Activated naive CD4-positive, alpha-beta T cell (primary cell): ENCODE measurements around the gene PTCHD4.

Experiments
- DNase-seq, 4 experiments: peaks; one replicate each; lab custom pipeline; 2025; lab: John Stamatoyannopoulos, UW

PTCHD4 gene

DNA sequence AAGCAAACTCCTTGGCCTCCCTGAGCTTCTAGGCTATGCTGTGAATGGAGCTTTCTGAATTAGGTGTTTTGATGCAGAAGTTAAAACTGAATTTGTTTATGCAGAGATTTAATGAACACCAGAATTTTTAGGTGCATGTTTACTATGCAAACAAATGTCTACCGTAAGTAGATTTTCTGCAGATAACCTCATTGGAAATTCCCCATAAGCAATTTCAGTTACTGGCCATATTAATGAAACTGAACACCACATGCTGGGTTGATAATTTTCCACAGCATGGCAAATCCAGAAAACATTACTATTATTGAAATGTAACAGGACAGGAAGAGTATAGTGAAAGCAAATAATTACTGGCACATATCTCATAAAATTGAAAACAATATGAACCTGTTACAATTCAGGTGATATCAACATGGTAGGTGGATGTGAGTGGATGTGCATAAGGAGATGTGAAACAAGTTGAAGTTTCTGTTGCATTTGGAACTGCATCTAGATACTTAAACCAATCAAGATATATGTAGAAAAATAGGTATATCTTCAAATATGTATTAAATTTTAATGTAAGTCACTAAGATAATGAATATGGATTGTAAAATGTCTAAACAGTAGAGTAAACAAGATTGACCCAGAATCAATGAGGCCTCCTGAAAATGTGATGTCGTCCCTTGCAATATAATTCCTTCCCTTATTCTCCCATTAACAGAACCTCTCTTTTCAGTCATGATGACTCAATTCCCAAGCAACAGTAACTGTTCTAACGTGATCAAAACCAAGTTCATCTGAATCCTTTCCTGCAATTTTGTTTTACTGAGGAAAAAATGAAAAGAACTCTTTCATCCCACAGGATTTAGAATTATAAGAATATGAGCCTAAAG lies 11.0 kb downstream of the PTCHD4 start:
- DNase-seq, result no peak

DNA sequence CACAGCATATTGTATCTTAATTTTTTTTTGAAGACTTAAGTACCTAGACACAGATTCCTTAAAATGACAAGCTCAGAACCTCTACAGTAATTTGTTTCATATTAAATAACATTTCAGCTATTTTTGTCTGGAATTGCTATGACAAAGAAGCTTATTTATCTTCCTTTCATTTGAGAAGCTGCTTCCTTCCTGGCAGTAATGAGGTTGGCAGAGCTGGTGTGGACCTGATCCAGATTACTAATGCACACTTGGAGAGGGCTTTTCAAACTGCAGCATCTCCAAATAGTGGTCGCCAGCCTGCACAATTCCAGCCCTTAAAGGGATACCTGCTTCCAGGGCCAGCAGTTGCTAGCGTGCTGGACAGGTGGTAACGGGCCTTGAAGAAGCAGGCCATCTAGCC lies 12.1 kb downstream of the PTCHD4 start:
- no peak for DNase-seq

GRCh38 chr6:48092550-48093217 lies 18.3 kb downstream of the PTCHD4 start:
- DNase-seq, result no peak

DNA sequence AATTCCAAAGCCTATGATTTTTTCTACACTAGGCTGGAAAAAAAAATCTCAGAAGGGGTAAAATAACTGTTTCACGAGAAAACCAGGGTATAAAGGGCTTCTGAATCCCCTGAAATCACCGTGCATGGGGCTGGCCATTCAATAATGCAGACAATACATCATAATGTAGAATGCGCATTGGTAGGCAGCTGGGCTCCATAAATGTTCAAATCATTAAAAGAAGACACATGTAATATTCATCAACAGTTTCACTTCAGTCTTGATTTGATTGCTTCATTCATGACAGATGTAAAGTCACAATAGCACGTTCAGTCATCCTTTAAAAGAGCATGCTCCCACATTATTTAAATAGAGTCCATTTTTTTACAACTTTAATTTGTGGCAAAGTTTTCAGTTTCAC lies 20.5 kb downstream of the PTCHD4 start:
- DNase-seq, result no peak

DNA sequence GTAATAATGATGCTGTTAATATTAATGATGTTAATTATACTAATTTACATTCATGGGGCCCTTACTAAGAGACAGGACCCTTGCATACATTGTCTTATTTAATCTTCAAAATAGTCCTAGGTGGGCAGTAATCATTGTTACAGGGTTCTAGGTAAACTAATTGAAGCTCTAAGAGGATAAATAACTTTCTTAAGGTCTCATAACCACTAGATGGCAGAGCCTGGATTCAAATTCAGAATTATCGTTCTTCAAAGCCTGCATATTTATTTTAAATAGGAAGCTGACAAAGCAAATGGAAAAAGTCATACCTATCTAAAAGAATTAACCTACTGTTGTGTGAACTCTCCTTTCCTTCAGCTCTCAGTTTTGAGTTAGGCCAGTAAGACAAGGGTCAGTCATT lies 23.5 kb downstream of the PTCHD4 start:
- no peak for DNase-seq

GRCh38 chr6:48086187-48086586 lies 24.8 kb downstream of the PTCHD4 start:
- DNase-seq, result no peak

GRCh38 chr6:48085131-48085741 lies 25.8 kb downstream of the PTCHD4 start:
- no peak for DNase-seq

- DNase-seq, result no peak
These were observed 26.8 kb downstream of the PTCHD4 start for GRCh38 chr6:48084201-48084600.

GRCh38 chr6:48080227-48081009 lies 30.6 kb downstream of the PTCHD4 start:
- DNase-seq, result no peak

- DNase-seq, result no peak
These were observed 32.9 kb downstream of the PTCHD4 start for GRCh38 chr6:48078120-48078519.

DNA sequence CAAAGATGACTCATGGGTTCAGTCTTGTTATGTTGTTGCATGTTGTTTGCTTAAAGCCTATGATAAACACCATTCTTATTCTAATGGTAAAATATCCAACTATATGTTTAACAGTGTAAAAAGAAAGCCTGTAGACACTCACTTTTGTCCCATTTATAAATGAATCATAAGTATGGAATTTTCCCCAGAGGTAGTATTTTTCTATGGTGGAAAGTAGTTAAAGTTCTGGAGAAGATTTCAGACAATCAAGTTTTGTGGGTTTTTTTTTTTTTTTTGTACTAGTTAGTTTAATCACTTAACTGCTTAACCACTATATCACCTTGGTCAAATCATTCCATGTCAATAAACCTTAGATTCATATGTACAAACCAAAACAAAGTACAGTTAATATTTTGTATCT lies 35.8 kb downstream of the PTCHD4 start:
- DNase-seq, result no peak

DNA sequence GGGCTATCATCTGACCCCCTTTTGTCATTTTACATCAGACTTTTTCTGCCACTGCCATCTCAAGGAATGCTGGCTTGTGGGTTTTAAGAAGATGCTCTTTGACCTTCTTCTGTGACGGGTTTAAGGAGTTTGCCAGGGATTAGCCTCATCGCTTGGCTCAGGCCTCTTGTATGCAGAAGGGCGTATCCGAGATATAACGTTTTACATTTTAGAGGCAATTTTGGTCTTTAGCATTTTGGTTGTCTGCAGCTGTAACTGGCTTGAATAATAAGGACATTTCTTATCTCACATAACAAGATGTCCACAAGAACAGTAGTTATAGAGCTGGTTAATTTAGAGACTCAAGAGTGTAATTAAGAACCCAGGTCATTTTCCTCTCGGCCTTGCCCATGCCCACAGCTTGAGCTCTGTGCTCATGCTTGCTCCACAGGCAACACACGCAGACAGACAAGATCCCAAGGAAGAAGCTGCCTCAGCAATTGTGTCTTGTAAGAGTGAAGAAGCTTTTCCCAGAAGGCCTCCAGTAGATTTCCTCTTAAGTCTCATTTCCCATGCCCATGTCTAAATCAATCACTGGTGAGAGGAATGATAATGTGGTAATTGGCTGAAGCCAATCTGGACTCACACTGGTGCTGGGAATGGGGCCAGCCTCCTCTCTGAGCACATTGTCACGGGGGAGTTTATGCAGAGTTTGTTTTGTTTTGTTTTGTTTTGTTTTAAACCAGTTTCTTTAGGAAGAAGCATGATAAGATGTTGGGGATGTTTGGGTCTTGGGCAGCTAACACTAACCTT lies 36.8 kb downstream of the PTCHD4 start:
- DNase-seq, result no peak

DNA sequence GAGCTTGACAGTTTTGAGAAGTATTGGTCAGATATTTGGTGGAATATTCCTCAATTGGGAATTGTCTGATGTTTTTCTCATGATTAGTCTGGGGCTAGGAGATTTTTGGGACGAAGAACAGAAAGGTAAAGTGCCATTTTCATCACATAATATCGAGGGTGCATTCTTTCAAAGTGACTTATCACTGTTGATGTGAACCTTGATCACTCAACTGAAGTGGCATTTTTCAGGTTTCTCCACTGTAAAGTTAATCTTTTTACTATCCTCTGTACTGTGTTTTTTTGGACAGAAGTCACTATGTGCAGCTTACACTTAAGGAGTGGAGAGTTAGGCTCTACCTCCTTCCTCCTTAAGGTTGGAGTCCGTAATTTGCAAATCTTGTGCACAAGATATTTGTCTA lies 39.2 kb downstream of the PTCHD4 start:
- DNase-seq, result no peak

GRCh38 chr6:48069280-48069679 lies 41.7 kb downstream of the PTCHD4 start:
- DNase-seq, result no peak

DNA sequence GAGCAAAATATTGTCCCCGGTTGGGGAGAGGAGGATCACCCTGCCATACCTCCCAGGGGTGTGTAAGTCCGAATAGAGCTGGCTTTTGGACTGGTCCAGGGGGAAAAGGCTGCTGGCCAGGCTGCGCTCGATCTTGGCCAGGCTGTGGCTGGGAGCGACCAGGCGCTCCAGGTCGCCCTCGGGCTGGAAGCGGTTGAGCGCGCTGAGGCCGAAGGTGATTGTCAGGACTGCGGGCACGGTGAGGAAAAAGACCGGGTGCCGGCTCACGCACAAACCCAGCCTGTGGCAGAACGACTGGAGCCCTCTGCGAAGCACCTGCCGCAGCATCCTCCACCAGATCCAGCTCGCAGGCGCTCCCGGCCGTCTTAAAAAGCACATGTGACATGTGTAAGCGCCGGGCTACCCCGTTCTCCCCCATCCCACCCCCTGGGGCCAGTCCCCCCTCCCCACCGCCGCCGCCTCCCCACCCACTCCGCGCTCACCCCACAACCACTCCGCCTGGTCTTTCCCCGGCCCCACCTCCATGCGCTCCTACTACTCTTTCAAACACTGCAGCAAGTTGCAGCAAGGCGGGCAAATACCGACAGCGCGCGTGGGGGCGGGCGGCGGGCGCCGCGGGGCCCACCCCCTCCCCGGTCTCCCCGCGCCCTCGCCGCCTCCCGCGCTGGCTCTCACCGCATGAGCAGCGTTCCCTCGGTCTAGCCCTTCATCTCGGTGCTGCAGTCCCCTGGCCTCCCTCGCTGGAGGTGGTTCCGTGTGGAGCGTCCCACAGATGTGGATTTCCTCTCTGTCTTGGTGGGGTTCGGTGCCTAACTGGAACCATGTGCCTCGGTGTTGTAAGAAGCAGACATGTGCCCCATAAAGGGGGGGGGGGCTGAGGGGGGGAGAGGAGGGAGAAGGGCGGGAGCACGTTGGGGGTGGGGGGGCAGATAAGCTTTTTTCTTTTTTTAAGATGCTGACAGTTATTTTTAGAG lies 42.4 kb downstream of the PTCHD4 start:
- DNase-seq, result no peak

GRCh38 chr6:48067886-48068277 lies 43.1 kb downstream of the PTCHD4 start:
- no peak for DNase-seq

DNA sequence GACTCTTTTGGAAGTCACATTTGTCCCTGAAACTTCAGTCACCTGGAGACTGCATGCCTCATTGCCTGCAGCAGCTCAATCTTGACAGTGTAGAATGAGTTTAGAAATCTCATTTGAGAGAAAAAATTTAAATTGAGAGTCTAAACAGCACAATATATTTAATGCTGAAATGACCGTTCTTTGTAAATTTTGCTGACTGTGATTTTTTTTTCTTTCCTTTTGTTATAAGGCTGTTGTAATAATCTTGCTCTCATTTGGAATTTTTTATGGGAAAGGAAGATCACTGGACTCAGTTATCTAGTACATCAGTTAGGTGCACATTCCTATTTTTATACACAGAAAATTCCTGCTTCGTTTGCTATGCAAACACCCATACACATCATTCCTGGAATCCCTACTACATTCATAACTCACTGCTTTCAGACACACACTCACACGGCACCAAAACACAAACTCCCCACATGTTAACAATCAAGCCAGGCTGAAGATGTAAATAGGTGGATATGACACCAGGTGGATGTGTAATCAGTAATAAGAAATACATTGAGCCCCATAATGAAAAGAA lies 43.8 kb downstream of the PTCHD4 start:
- no peak for DNase-seq

DNA sequence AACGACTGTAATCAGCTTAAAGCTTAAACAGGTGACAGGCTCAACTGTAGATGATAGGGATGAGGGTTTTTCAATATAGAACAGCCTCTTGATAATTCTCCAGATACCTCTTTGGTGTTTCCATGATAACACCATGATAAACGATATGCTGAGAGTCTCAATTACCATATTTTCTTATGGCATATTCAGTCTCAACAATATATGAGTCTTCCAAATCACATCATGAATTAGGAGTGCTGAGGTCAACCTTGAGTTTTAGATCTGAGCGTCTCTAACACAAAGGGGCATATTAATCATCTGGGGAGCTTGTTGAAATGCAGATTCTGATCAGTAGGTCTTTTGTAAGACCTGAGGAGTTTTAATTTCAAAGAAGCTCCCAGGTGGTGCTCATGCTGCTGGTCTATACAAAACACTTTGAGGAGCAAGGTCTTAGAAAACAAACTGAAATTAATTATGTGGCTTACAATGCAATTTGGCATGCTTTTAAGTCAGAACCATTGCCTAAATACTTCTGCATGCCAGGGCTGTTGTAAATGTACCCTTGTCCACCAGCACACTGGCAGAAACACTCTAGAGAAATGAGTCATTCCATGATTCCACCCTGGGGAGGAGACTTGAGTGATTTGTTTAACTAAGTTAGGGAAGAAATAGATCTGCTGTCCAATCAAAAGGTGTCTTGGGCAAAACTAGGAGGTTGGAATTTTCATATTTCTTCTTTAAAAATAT lies 49.6 kb downstream of the PTCHD4 start:
- DNase-seq, result no peak
